Kidney (tissue), 14 donors: Measurements from ENCODE around the gene AFG3L2. TPM values are rescaled to one million over a fixed set of nuclear protein-coding genes. Genes with fewer than 3 reads are reported as not detected.

Experiments used
- DNase-seq, 5 donors: peaks; one replicate each; pipeline ENCODE4 v3.0.0-alpha.2; 2013 to 2020
- FAIRE-seq: peaks from 2 replicates; lab custom pipeline; 2012; peaks lifted over from hg19 to GRCh38; lab: Jason Lieb, UNC
- H3K27ac ChIP-seq, 2 donors: one replicate each; pipeline ENCODE4 v1.7.0; 2013; ENCODE audit warnings: low read depth in 2 of 2, low read length in 2 of 2, inconsistent platforms in 1 of 2
- H3K27me3 ChIP-seq: one replicate; pipeline ENCODE4 v1.7.1; 2013; ENCODE audit warnings: low read length, inconsistent platforms; ENCODE audit not compliant: control insufficient read depth, insufficient read depth
- H3K36me3 ChIP-seq, 3 donors: one replicate each; pipeline versions ENCODE4 v1.7.0 to v1.7.1; 2013; ENCODE audit warnings: low read length in 3 of 3, control low read depth in 1 of 3, inconsistent platforms in 1 of 3; ENCODE audit not compliant: insufficient read depth in 3 of 3, control insufficient read depth in 2 of 3
- H3K4me1 ChIP-seq, 3 donors: one replicate each; pipeline versions ENCODE4 v1.7.0 to v1.7.1; 2013; ENCODE audit warnings: low read length in 3 of 3, inconsistent platforms in 1 of 3, low read depth in 1 of 3; ENCODE audit not compliant: control insufficient read depth in 2 of 3, insufficient read depth in 2 of 3
- H3K4me3 ChIP-seq, 3 donors: one replicate each; pipeline versions ENCODE4 v1.7.0 to v1.8.1; 2013; ENCODE audit warnings: low read length in 3 of 3, control low read depth in 1 of 3, inconsistent platforms in 1 of 3
- H3K9ac ChIP-seq, 3 donors: one replicate each; pipeline versions ENCODE4 v1.7.0 to v1.7.1; 2013; ENCODE audit warnings: low read length in 3 of 3, control low read depth in 1 of 3, inconsistent platforms in 1 of 3
- H3K9me3 ChIP-seq, 3 donors: one replicate each; pipeline versions ENCODE4 v1.7.0 to v1.7.1; 2013; ENCODE audit warnings: low read length in 3 of 3, control low read depth in 1 of 3, inconsistent platforms in 1 of 3; ENCODE audit not compliant: control insufficient read depth in 2 of 3, insufficient read depth in 1 of 3
- CTCF ChIP-seq: IDR thresholded peaks from 3 replicates; pipeline ENCODE4 v1.5.1; 2012; ENCODE audit warnings: mild to moderate bottlenecking, moderate library complexity, borderline replicate concordance; ENCODE audit not compliant: insufficient read depth; ENCODE audit errors: extremely low read depth
- intact Hi-C: fragments of 100-400 bp; cut with DNase I; formaldehyde crosslinking; loops from one replicate; pipeline ENCODE4 v1.11.1; 2022
- polyA plus RNA-seq: library from polyadenylated mRNA; stranded (reverse); fragments of 350-450 nt; fragmentation: Illumina TruSeq; extraction: RNeasy Lipid Tissue Mini Kit (QIAGEN cat#74804); gene quantifications from one replicate; pipeline ENCODE4 v1.2.3, GENCODE V29; 2014; ENCODE audit warnings: low read depth, low replicate concordance; ENCODE audit not compliant: insufficient read depth
- total RNA-seq: library from RNA; stranded (reverse); fragmentation: NEBNext Ultra II Directional; extraction: Animal tissue kit (Norgen Biotek cat#: 25700); gene quantifications from one replicate; pipeline ENCODE4 v1.2.1, GENCODE V29; 2021
- donor health status: control.
- donor health status: control.
- donor health status: control.
- donor health status: control.
- donor health status: control.
- donor health status: DM: yes; HTN: yes; CAD: no.
- donor health status: Normal renal cell carcinoma (clear cell type).

AFG3L2 gene
- total and polyA plus RNA-seq, 2 donors from 2014 or later: 55.9 to 62.7 TPM

GRCh38 chr18:12318857-12319256 lies 58.2 kb downstream of the AFG3L2 start:
- no peak overlapping the region for H3K4me3 ChIP-seq
- H3K27me3 ChIP-seq: no peaks in the 10 kb centered on the region
- DNase-seq: no peak
- peaks cover 0 to 11% (median 3%) of the 10 kb centered on the region in 3 donors for H3K36me3 ChIP-seq
- H3K9me3 ChIP-seq: no peaks in the 10 kb centered on the region
- no peak overlapping the region for H3K27ac ChIP-seq
- no peak for FAIRE-seq
- H3K9ac ChIP-seq: no peak overlapping the region
- TF ChIP-seq CTCF: no peak
- H3K4me1 ChIP-seq: no peaks in the 10 kb centered on the region
- intact Hi-C loops: no loop called here

GRCh38 chr18:12318334-12318697 lies 58.7 kb downstream of the AFG3L2 start:
- H3K36me3 ChIP-seq: peaks cover 0 to 11% (median 3%) of the 10 kb centered on the region in 3 donors
- no peak overlapping the region for H3K27ac ChIP-seq
- intact Hi-C loops: no loop called here
- FAIRE-seq (no peak), DNase-seq (no peak)
- H3K27me3 ChIP-seq: no peaks in the 10 kb centered on the region
- no peaks in the 10 kb centered on the region for H3K9me3 ChIP-seq
- no peak overlapping the region for H3K9ac ChIP-seq
- TF ChIP-seq CTCF: no peak
- H3K4me1 ChIP-seq: no peaks in the 10 kb centered on the region
- H3K4me3 ChIP-seq: no peak overlapping the region

DNA sequence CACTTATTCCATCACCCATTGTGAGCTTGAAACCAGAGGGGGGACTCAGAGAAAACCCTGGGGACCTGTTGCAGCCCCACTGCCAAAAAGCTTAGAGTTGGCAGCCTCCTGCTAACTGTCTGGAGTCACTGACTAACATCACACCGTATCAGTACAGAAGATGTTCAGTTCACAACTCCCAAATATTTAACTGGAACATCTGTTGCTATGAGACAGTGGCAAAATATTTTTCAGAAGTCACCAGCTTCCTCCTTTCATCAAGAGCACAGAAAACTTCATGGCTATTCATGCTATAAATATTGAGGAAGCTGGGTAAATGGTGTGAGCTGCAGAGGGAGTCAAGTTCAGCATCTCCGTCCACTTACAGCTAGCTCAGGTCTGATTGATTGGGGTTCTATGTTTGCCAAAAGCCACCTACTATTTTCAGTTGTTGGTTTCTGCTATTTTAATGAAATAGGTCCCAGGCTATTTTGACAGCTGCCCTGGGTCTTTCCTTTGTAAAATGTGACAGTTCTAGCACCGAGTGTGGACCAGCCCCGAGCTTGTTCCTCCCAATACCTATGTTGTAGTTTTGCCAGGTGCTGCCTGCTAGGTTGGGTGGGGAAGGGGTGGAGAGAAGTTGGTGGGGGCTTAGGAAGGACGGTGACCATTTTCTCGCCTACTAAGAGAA lies 59.2 kb downstream of the AFG3L2 start:
- Histone ChIP-seq H3K27ac (no peak overlapping the region), H3K27me3 (no peaks in the 10 kb centered on the region), H3K4me3 (no peak overlapping the region), H3K4me1 (no peaks in the 10 kb centered on the region), H3K36me3 (peaks cover 0 to 11% (median 3%) of the 10 kb centered on the region in 3 donors), H3K9ac (no peak overlapping the region), H3K9me3 (no peaks in the 10 kb centered on the region)
- peak in 1 of 5 donors; percentile 44 for DNase-seq
- FAIRE-seq: no peak
- TF ChIP-seq CTCF: no peak
- intact Hi-C loops: no loop called here

DNA sequence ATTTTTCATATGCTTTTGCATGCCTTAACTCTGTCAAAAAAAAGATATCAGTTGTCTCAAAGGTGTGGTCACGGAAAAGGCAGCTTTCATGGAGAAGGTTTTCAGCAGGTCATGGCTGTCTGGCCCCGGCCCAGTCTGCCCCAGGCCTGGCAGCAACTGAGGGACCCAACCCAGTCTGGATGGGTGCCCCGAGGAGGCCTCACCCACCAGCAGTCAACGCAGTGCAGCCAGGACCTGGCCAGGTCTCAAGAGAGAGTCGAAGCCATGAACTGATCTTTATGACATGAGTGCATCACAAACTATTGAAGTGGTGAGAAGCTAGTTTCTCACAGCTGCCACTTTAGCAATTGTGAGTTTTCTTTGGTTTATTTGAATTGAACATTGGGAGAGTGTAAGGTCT lies 61.1 kb downstream of the AFG3L2 start:
- no peaks in the 10 kb centered on the region for H3K27me3 ChIP-seq
- intact Hi-C loops: no loop called here
- DNase-seq: no peak
- H3K4me3 ChIP-seq: no peak overlapping the region
- FAIRE-seq: no peak
- no peaks in the 10 kb centered on the region for H3K4me1 ChIP-seq
- H3K9me3 ChIP-seq: peaks cover 0 to 8% (median 2%) of the 10 kb centered on the region in 3 donors
- H3K9ac ChIP-seq: no peak overlapping the region
- no peak overlapping the region for H3K27ac ChIP-seq
- peaks cover 0 to 14% (median 2%) of the 10 kb centered on the region in 3 donors for H3K36me3 ChIP-seq
- TF ChIP-seq CTCF: no peak
